GM10248 (cell line): Measurements from ENCODE around the gene HSPG2.

Experiments
- CTCF ChIA-PET: fragments of 300-600 bp; sonication (Branson Sonifier 250); formaldehyde crosslinking; extraction: SDS; loops from one replicate; lab custom pipeline; 2021; ENCODE audit warnings: antibody characterized with exemption; lab: Yijun Ruan, JAX
- POLR2A ChIA-PET: fragments of 350-650 bp; sonication (Branson Sonifier 250); formaldehyde crosslinking; extraction: SDS; loops from one replicate; lab custom pipeline; 2020; ENCODE audit warnings: antibody characterized with exemption; lab: Yijun Ruan, JAX
- DNase-seq: peaks from one replicate; pipeline ENCODE4 v3.0.0; 2012; ENCODE audit errors: extremely low spot score
- TF ChIP-seq, protein P1 (sequence below): IDR thresholded peaks from 2 replicates; pipeline ENCODE4 v1.5.1; 2012; ENCODE audit warnings: mild to moderate bottlenecking, low read depth; ENCODE audit errors: extremely low read depth, missing control alignments, control extremely low read depth

The HSPG2 gene

GRCh38 chr1:21939650-21940374 is 2.7 kb upstream of the HSPG2 start:
- no peak for DNase-seq
- ChIA-PET CTCF (interaction anchor here (1.0 to 1.7 kb wide), 2 partner anchors 17 to 19 kb away, joined by 3 to 4 read pairs; no protein-coding TSS in a partner anchor), POLR2A (no interaction called here)
- TF ChIP-seq, protein P1, sequence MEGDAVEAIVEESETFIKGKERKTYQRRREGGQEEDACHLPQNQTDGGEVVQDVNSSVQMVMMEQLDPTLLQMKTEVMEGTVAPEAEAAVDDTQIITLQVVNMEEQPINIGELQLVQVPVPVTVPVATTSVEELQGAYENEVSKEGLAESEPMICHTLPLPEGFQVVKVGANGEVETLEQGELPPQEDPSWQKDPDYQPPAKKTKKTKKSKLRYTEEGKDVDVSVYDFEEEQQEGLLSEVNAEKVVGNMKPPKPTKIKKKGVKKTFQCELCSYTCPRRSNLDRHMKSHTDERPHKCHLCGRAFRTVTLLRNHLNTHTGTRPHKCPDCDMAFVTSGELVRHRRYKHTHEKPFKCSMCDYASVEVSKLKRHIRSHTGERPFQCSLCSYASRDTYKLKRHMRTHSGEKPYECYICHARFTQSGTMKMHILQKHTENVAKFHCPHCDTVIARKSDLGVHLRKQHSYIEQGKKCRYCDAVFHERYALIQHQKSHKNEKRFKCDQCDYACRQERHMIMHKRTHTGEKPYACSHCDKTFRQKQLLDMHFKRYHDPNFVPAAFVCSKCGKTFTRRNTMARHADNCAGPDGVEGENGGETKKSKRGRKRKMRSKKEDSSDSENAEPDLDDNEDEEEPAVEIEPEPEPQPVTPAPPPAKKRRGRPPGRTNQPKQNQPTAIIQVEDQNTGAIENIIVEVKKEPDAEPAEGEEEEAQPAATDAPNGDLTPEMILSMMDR: no peak

DNA sequence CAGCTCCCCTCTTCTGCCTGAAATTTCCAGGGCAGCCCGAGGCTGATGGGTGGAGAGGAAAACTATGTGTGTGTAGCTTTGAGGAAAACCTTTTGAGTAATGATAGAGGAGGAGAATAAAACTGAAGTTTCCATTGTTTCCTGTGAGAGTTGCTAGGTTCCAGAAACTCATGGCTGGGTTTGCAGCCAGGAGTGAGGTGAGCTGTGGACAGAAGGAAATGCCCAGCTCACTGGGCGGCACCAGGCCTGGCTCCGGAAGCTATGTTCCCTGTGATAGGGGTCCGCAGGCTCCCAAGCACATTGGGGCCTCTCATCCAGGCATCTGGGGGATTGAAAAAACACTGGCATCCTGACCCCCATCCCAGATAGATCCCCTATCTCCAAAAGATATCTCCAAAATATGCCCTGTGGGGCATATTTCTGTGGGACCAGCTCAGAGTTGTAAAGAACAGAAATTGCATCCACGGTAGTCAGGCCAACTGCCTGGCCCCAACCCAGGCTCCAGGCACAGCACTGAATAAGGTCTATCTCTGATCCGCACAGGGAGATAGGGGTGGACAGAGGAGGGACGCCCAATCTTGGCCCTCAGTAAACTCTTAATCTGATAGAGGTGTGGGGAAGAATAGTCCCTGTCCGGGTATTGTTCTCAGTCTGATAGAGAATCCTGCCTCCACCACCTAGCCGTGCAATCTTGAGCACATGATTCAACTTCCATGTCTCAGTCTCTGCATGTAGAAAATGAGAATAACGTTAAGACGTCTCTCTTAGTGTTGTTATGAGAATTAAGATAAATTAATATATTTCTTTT is 1.8 kb upstream of the HSPG2 start:
- no peak for DNase-seq
- TF ChIP-seq, protein P1: no peak
- ChIA-PET POLR2A (no interaction called here), CTCF (interaction anchor here (0.7 to 1.7 kb wide), 3 partner anchors 18 to 707 kb away, joined by 3 to 4 read pairs (median 3); no protein-coding TSS in a partner anchor)

DNA sequence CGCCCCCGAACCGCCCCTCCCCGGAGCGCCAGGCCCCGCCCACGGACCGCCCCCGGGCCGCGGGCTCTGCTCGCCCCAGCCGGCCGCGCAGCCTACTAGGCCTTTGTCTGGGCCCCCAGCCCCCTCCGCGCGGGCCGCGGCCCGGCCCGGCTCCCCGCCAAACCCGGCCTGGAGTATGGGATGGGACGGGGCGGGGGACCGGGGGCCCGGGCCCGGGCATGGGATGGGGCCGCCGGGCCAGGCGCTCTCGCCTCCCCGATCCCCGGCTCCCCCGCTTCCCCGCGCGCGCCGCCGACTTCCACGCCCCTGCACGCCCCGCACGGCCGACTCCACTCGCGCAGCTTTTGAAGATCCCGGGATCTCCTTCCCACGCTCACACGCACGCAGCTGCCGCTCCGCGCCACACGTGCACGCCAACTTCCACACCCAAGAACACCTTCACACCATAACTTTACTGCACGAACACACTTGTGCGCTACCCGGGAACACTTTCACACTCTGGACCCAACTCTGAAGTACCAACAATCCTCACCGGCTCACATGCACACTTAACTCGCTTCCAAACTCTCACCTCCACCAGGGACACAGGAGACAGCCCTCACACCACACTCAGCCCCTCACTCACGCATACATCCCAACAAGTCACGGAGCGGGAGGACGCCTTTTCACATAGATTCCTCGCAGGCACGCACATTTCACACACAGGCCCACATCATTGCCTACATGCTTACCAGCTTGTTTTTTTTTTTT is 437 bp upstream of the HSPG2 start:
- TF ChIP-seq, protein P1: no peak
- POLR2A ChIA-PET: no interaction called here
- CTCF ChIA-PET: no interaction called here
- peak; percentile 89 for DNase-seq

DNA sequence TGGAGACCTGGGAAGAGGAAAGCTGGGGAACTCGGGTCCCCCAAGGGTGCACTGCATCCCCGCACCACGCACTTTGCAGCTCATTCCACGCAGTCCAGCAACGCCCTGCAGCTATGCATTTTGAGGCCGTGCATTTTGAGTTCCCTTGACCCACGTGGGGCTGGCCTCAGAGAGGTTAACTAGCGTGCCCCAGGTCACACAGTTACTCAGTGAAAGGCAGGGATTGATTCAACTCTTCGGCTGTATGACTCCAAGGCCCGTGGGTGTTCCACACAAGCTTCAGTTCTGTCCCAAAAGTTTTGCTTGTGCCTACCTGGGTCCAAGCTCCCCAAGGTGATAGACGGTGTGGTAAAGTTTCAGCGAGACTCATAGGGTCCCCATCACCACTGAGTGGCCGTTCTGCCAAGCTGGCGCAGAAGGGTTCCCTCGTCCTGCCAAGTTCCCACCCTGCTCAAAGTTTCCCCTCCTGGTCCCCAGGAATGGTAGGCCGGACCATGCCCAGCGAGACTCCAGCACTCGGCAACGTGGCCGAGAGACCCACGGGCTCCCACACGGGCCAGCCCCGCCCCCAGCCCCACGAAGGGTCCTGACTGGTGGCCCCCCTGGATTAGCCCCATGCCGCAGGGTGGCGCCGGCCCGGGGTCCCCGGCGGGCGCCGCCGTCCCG is 611 bp downstream of the HSPG2 start:
- TF ChIP-seq, protein P1: no peak
- POLR2A ChIA-PET: interaction anchor here (0.5 kb wide), 1 partner anchor 593 kb away, joined by 3 read pairs; no protein-coding TSS in a partner anchor
- CTCF ChIA-PET: interaction anchor here (0.8 kb wide), 1 partner anchor 27 kb away, joined by 3 read pairs; no protein-coding TSS in a partner anchor
- no peak for DNase-seq

DNA sequence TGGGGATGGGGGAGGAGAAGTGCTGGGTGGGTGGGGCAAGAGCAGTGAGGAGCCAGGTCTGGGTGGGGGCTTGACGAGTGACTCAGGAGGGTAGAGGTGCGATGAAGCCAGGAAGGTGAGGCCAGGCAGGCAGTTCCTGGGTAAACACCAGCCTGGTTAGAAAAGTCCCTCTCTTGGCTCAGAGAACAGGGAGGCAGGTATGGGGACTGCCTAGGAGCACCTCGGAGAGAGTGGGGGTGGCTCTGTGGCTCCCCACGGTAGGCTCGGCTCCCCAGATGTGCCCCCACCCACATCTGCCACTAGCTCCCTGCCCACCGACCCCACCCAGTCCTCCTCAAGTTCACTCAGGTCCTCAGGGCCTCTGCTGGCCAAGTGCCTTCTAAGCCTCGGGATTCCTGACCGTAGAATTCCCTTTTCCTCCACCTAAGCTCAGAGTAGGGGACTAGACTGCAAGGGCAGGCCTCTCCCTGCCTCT is 1.2 kb downstream of the HSPG2 start:
- POLR2A ChIA-PET: interaction anchor here (0.5 to 0.6 kb wide), 2 partner anchors 36 to 592 kb away, joined by 3 read pairs; no protein-coding TSS in a partner anchor
- CTCF ChIA-PET: interaction anchor here (0.8 kb wide), 1 partner anchor 27 kb away, joined by 3 read pairs; no protein-coding TSS in a partner anchor
- TF ChIP-seq, protein P1: no peak
- DNase-seq: no peak
